MCF 10A (cell line): Measurements from ENCODE around the gene RXRB. TPM values are rescaled to one million over a fixed set of nuclear protein-coding genes. Genes with fewer than 3 reads are reported as not detected.

Experiments
- BruUV-seq: library from RNA; stranded (reverse); fragments of 400-500 nt; replicated peaks from 2 replicates; lab custom pipeline; 2021; lab: Mats Ljungman, UMichigan
- CTCF ChIA-PET: fragments of 300-600 bp; sonication (Branson Sonifier 250); formaldehyde crosslinking; extraction: SDS; loops from one replicate; lab custom pipeline; 2021; ENCODE audit warnings: antibody characterized with exemption, inconsistent platforms; lab: Yijun Ruan, JAX
- POLR2A ChIA-PET: fragments of 300-600, 350-650 bp; sonication (Branson Sonifier 250); formaldehyde crosslinking; extraction: SDS; loops from one replicate; lab custom pipeline; 2020; ENCODE audit warnings: antibody characterized with exemption, inconsistent platforms; lab: Yijun Ruan, JAX
- DNase-seq: peaks from one replicate; pipeline ENCODE4 v3.0.0-alpha.2; 2018; ENCODE audit not compliant: unreplicated experiment
- H3K27ac Mint-ChIP-seq: one replicate; pipeline ENCODE4 v1.8.0; 2022; ENCODE audit warnings: mild to moderate bottlenecking, low read depth, mixed read lengths; ENCODE audit not compliant: unreplicated experiment
- H3K27me3 Mint-ChIP-seq: one replicate; pipeline ENCODE4 v1.8.0; 2022; ENCODE audit warnings: mixed read lengths; ENCODE audit not compliant: insufficient read depth, unreplicated experiment
- H3K36me3 Mint-ChIP-seq: one replicate; pipeline ENCODE4 v1.8.0; 2022; ENCODE audit warnings: mild to moderate bottlenecking, moderate library complexity, mixed read lengths; ENCODE audit not compliant: insufficient read depth, unreplicated experiment
- H3K4me1 Mint-ChIP-seq: one replicate; pipeline ENCODE4 v1.8.0; 2022; ENCODE audit warnings: mixed read lengths; ENCODE audit not compliant: insufficient read depth, unreplicated experiment
- H3K4me3 Mint-ChIP-seq: one replicate; pipeline ENCODE4 v1.8.0; 2022; ENCODE audit warnings: mild to moderate bottlenecking, moderate library complexity, mixed read lengths; ENCODE audit not compliant: unreplicated experiment
- H3K9me3 Mint-ChIP-seq: one replicate; pipeline ENCODE4 v1.8.0; 2022; ENCODE audit warnings: mixed read lengths; ENCODE audit not compliant: unreplicated experiment
- intact Hi-C: fragments of 100-400 bp; cut with micrococcal nuclease; formaldehyde crosslinking; loops from 2 replicates; pipeline ENCODE4 v1.14.1; 2022
- total RNA-seq: library from RNA; stranded (reverse); gene quantifications from 2 replicates; pipeline ENCODE4 v1.2.3, GENCODE V29; 2022
- TF ChIP-seq, protein P1 (sequence below): fragments of 200-600 bp; IDR thresholded peaks from one replicate; pipeline ENCODE4 v1.8.0; 2022; ENCODE audit warnings: antibody characterized with exemption, mild to moderate bottlenecking; ENCODE audit not compliant: unreplicated experiment

Gene RXRB
- total RNA-seq, 1 experiment from 2014 or later, result 35.1 TPM

DNA sequence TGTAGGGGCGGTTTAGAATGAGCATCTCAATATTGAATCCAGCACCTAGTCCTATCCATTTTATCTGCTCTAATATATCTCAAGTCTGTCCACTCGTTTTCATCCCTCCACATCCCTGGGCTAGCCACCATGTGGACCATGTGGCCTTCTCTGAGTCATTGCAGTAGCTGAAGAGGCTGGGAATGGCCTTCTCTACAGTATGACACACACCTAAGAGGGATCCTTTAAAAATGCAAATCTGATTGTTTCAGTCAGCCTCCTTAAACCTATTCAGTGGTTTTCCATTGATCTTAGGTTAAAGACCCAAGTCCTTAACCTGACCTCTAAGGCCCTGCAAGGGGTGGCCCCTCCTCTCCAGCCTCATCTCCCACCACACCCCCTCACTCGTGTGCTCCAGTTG is 17.2 kb upstream of the RXRB start:
- no TSS peak for BruUV-seq
- Mint-ChIP-seq H3K27me3 (peaks cover 59% of the 10 kb centered on the region), H3K4me1 (peaks cover 17% of the 10 kb centered on the region), H3K9me3 (no peaks in the 10 kb centered on the region), H3K4me3 (no peak overlapping the region), H3K27ac (no peak overlapping the region), H3K36me3 (peaks cover 6% of the 10 kb centered on the region)
- TF ChIP-seq, protein P1, sequence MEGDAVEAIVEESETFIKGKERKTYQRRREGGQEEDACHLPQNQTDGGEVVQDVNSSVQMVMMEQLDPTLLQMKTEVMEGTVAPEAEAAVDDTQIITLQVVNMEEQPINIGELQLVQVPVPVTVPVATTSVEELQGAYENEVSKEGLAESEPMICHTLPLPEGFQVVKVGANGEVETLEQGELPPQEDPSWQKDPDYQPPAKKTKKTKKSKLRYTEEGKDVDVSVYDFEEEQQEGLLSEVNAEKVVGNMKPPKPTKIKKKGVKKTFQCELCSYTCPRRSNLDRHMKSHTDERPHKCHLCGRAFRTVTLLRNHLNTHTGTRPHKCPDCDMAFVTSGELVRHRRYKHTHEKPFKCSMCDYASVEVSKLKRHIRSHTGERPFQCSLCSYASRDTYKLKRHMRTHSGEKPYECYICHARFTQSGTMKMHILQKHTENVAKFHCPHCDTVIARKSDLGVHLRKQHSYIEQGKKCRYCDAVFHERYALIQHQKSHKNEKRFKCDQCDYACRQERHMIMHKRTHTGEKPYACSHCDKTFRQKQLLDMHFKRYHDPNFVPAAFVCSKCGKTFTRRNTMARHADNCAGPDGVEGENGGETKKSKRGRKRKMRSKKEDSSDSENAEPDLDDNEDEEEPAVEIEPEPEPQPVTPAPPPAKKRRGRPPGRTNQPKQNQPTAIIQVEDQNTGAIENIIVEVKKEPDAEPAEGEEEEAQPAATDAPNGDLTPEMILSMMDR, result no peak
- CTCF ChIA-PET, result interaction anchor here (1.0 kb wide), 1 partner anchor 13 kb away, joined by 5 read pairs; the partner anchor contains the start of gene HSD17B8
- intact Hi-C loops, result no loop called here
- DNase-seq, result no peak
- POLR2A ChIA-PET, result interaction anchor here (2.0 kb wide), 1 partner anchor 9 kb away, joined by 11 read pairs; the partner anchor contains the start of gene RING1

DNA sequence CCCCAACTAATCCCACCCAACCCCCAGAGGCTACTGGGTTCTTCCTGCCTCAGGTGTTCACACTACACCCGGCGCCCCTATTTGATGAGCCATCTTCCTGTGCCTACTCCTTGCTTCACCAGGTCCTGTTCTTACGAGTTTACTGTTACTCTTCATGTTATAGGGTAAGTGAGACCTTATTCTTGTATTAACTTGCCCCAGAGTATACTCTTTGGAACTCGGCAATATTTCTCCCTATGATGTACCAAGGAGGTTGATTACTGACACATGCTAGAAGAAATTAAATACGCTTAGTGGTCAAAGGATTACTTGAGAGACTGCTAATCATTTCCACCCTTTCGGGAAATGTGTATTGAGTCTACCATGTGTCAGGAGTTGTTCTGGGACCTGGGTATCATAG is 16.8 kb upstream of the RXRB start:
- BruUV-seq, result no TSS peak
- TF ChIP-seq, protein P1, result no peak
- DNase-seq, result no peak
- peaks cover 59% of the 10 kb centered on the region for H3K27me3 Mint-ChIP-seq
- peaks cover 17% of the 10 kb centered on the region for H3K4me1 Mint-ChIP-seq
- H3K9me3 Mint-ChIP-seq, result no peaks in the 10 kb centered on the region
- ChIA-PET POLR2A (interaction anchor here (2.0 kb wide), 1 partner anchor 8 kb away, joined by 11 read pairs; the partner anchor contains the start of gene RING1), CTCF (no interaction called here)
- H3K36me3 Mint-ChIP-seq, result peaks cover 6% of the 10 kb centered on the region
- H3K27ac Mint-ChIP-seq, result no peak overlapping the region
- intact Hi-C loops, result no loop called here
- H3K4me3 Mint-ChIP-seq, result no peak overlapping the region

DNA sequence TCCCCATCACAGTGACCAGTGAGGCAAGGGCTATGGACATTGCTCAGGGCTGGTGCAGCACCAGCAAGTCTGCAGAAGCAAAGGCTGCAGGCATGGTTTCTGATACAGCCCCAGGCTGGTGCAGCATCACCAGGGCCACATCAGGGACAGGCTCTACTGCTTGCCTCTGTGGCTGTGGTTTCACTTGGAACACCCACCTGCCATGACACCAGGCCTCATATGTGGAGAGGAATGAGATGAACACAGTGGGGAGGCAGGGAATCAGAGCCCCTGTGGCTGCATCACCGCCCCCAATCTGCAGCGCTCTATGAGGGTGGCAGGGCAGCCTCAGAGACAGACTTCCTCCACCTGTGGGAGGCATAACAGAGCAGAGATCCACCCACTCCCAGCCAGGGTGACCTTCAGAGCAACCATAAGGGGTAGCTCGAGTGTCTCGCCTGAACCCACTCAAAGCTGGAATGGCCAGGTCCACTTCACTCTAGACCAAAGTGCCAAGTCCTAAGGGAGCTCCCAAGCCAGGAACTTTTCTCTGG is 15.7 kb upstream of the RXRB start:
- BruUV-seq, result no TSS peak
- Mint-ChIP-seq H3K9me3 (no peaks in the 10 kb centered on the region), H3K4me1 (peaks cover 17% of the 10 kb centered on the region), H3K4me3 (no peak overlapping the region), H3K27ac (no peak overlapping the region), H3K36me3 (peaks cover 6% of the 10 kb centered on the region), H3K27me3 (peaks cover 51% of the 10 kb centered on the region)
- intact Hi-C loops, result no loop called here
- ChIA-PET CTCF (interaction anchor here (0.6 kb wide), 1 partner anchor 19 kb away, joined by 4 read pairs; no protein-coding TSS in a partner anchor), POLR2A (no interaction called here)
- TF ChIP-seq, protein P1, result no peak
- no peak for DNase-seq

DNA sequence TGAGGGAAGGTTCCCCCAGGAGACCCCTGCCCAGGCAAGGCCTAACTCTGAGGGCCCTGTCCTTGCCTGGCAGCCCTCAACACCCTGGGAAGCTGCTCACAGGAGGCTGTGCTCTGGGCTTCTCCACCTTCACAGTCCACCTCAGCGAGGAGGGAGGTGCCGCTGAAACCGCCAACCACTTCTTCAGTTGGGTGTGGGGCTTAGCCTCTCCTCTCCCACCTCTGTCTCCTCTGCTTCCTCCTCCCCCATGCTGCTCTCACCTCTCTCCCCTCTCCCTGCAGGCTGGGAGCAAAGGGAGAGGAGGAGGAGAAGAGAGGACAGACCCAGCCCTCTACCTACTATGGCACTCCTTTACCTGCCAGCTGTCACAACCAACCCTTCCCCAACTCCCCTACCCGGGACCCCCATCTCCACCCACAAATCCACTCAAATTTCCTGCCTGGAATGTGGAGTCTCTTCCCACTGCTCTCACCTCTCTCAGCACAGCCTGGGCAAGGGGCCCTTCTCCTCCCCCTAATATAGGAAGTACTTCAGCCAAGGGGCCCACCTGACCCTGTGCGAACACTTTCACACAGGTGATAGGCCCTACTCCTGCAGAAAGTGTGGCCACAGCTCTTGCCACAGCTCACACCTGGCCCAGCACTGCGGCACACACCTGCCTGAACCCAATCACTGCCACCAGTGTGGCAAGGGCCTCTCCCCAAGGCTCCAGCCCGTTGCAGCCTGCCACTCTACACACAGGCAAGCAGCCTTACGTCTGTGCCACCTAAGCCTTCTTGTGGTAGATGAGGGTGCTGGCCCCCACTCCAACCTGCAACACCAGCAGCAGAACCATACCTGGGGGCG is 15.0 kb upstream of the RXRB start:
- intact Hi-C loops, result no loop called here
- ChIA-PET CTCF (no interaction called here), POLR2A (no interaction called here)
- TF ChIP-seq, protein P1, result no peak
- H3K9me3 Mint-ChIP-seq, result no peaks in the 10 kb centered on the region
- H3K27ac Mint-ChIP-seq, result no peak overlapping the region
- H3K27me3 Mint-ChIP-seq, result peaks cover 51% of the 10 kb centered on the region
- H3K4me1 Mint-ChIP-seq, result peaks cover 17% of the 10 kb centered on the region
- H3K4me3 Mint-ChIP-seq, result no peak overlapping the region
- no TSS peak for BruUV-seq
- peaks cover 10% of the 10 kb centered on the region for H3K36me3 Mint-ChIP-seq
- no peak for DNase-seq
